HG02870 (cell line): ENCODE data around the gene OR5B12.
"Not testable (repeated sequence)": the region's sequence is repeated elsewhere in the genome, so short reads cannot be mapped to it uniquely, and the experiment has no call there.

Experiments
- ATAC-seq: cut with Tn5 transposase; IDR thresholded peaks from one replicate; pipeline ENCODE4 v1.9.1; 2021; ENCODE audit warnings: mild to moderate bottlenecking, moderate library complexity; ENCODE audit not compliant: unreplicated experiment

OR5B12 gene

GRCh38 chr11:58442136-58442535 lies at the start of gene OR5B12:
TSS of gene OR5B12 (minus strand) at chr11:58442236. CDS start at chr11:58440151, 2,085 bp downstream.
- ATAC-seq: no peak

GRCh38 chr11:58490827-58491226 lies 48.8 kb upstream of the OR5B12 start:
- ATAC-seq: no peak

- no peak for ATAC-seq
These were observed 45.1 kb upstream of the OR5B12 start for GRCh38 chr11:58487170-58487569.

GRCh38 chr11:58485961-58486360 lies 43.9 kb upstream of the OR5B12 start:
- no peak for ATAC-seq

GRCh38 chr11:58471892-58472291 lies 29.9 kb upstream of the OR5B12 start:
- ATAC-seq: no peak

- ATAC-seq: no peak
These were observed 24.3 kb upstream of the OR5B12 start for GRCh38 chr11:58466293-58466692.

- ATAC-seq: no peak
These were observed 23.7 kb upstream of the OR5B12 start for GRCh38 chr11:58465690-58466089.

GRCh38 chr11:58451585-58451984 lies 9.5 kb upstream of the OR5B12 start:
- no peak for ATAC-seq

- ATAC-seq: no peak
These were observed 4.3 kb upstream of the OR5B12 start for GRCh38 chr11:58446294-58446693.

GRCh38 chr11:58444300-58444699 lies 2.3 kb upstream of the OR5B12 start:
- no peak for ATAC-seq

GRCh38 chr11:58438486-58438885 lies 3.5 kb downstream of the OR5B12 start:
- no peak for ATAC-seq

- no peak for ATAC-seq
These were observed 7.8 kb downstream of the OR5B12 start for GRCh38 chr11:58434217-58434616.

- ATAC-seq: no peak
These were observed 8.3 kb downstream of the OR5B12 start for GRCh38 chr11:58433638-58434203.

GRCh38 chr11:58429273-58429672 lies 12.8 kb downstream of the OR5B12 start:
- no peak for ATAC-seq

- ATAC-seq: no peak
These were observed 14.0 kb downstream of the OR5B12 start, which contains the start of gene OR5B2 for GRCh38 chr11:58428021-58428420. TSS of gene OR5B2 (minus strand) at chr11:58428121. CDS start at chr11:58423261, 4,860 bp downstream.

GRCh38 chr11:58406774-58407173 lies 35.3 kb downstream of the OR5B12 start, which contains the start of gene OR5B3:
TSS of gene OR5B3 (minus strand) at chr11:58406874. CDS start at chr11:58403409, 3,465 bp downstream.
- ATAC-seq: no peak

- ATAC-seq: not testable (repeated sequence)
These were observed 42.4 kb downstream of the OR5B12 start for GRCh38 chr11:58399622-58400021.

GRCh38 chr11:58395581-58395980 lies 46.5 kb downstream of the OR5B12 start:
- no peak for ATAC-seq

- no peak for ATAC-seq
These were observed 47.8 kb downstream of the OR5B12 start for GRCh38 chr11:58394195-58394594.

- ATAC-seq: no peak
These were observed 49.3 kb downstream of the OR5B12 start for GRCh38 chr11:58392746-58393145.

GRCh38 chr11:58391879-58392278 lies 50.2 kb downstream of the OR5B12 start:
- ATAC-seq: no peak

GRCh38 chr11:58390551-58391063 lies 51.4 kb downstream of the OR5B12 start:
- ATAC-seq: no peak
